Measurements from ENCODE around the gene ZNF239.
"Not testable (repeated sequence)": the region's sequence is repeated elsewhere in the genome, so short reads cannot be mapped to it uniquely, and the experiment has no call there.

The ZNF239 gene

DNA sequence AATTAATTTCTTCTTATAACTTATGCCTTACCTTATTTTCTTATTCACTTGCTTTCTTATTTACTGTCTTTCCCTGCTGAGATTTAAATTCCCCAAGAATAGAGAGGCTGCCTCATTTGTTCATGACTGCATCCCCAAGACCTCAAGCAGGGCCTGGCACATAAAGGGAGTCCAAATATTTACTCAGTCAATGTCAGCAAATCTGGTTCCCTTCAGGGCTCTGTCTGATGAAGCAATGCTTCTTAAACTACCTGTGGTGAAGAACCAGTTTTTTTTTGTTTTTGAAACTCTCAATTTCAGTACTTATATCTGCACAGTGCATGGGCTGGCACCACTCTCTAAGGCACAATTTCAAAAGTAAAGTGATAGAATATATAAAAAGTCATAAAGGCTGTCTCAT is 4.7 kb downstream of the ZNF239 start:
- TF ChIP-seq, protein P1, sequence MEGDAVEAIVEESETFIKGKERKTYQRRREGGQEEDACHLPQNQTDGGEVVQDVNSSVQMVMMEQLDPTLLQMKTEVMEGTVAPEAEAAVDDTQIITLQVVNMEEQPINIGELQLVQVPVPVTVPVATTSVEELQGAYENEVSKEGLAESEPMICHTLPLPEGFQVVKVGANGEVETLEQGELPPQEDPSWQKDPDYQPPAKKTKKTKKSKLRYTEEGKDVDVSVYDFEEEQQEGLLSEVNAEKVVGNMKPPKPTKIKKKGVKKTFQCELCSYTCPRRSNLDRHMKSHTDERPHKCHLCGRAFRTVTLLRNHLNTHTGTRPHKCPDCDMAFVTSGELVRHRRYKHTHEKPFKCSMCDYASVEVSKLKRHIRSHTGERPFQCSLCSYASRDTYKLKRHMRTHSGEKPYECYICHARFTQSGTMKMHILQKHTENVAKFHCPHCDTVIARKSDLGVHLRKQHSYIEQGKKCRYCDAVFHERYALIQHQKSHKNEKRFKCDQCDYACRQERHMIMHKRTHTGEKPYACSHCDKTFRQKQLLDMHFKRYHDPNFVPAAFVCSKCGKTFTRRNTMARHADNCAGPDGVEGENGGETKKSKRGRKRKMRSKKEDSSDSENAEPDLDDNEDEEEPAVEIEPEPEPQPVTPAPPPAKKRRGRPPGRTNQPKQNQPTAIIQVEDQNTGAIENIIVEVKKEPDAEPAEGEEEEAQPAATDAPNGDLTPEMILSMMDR (IDR thresholded peaks at IDR 0.05; ENCODE audit: borderline replicate concordance, extremely low read depth, low read length, poor library complexity, severe bottlenecking) = no peak
- Histone ChIP-seq H4K20me1 (ENCODE audit: insufficient read depth, low read length) (no peaks in the 10 kb centered on the region), H3K9me3 (ENCODE audit: insufficient read depth, low read length, severe bottlenecking) (no peaks in the 10 kb centered on the region), H3K4me3 (ENCODE audit: low read depth in 1 of 2, low read length in 2 of 2) (no peak overlapping the region), H3K27ac (ENCODE audit: low read length) (no peak overlapping the region), H3K27me3 (ENCODE audit: insufficient read depth, low read length, poor library complexity) (no peaks in the 10 kb centered on the region), H3K9ac (ENCODE audit: low read depth, low read length) (no peak overlapping the region), H3K36me3 (ENCODE audit: insufficient read depth, low read length) (no peaks in the 10 kb centered on the region), H3K79me2 (ENCODE audit: insufficient read depth, low read length) (no peaks in the 10 kb centered on the region), H3K4me2 (ENCODE audit: insufficient read depth, low read length) (no peak overlapping the region), H2AFZ (ENCODE audit: low read depth, low read length) (no peak overlapping the region), H3K4me1 (ENCODE audit: insufficient read depth, low read length) (no peaks in the 10 kb centered on the region)
- no peak for DNase-seq
- ATAC-seq (ENCODE audit: insufficient read depth, low read depth) = no peak

DNA sequence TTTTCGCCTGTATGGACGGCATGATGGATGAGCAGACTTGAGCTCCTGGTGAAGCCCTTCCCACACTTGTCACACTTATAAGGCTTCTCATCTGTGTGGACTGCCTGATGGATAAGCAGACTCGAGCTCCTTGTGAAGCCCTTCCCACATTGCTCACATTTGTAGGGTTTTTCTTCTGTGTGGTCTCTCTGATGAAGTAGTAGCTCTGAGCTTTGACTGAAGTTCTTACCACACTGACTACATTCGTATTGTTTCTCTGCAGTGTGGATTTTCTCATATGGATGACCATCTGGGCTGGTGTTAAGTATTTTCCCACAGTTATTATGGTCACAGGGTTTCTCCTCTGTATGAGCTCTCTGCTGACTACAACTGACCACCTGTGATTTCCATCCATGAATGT is 17.2 kb downstream of the ZNF239 start:
- Histone ChIP-seq H3K27me3 (ENCODE audit: insufficient read depth, low read length, poor library complexity) (no peaks in the 10 kb centered on the region), H3K9ac (ENCODE audit: low read depth, low read length) (no peak overlapping the region), H3K79me2 (ENCODE audit: insufficient read depth, low read length) (no peaks in the 10 kb centered on the region), H3K4me2 (ENCODE audit: insufficient read depth, low read length) (no peak overlapping the region), H3K36me3 (ENCODE audit: insufficient read depth, low read length) (no peaks in the 10 kb centered on the region), H3K4me3 (ENCODE audit: low read depth in 1 of 2, low read length in 2 of 2) (no peak overlapping the region), H3K4me1 (ENCODE audit: insufficient read depth, low read length) (no peaks in the 10 kb centered on the region), H4K20me1 (ENCODE audit: insufficient read depth, low read length) (no peaks in the 10 kb centered on the region), H3K27ac (ENCODE audit: low read length) (no peak overlapping the region), H2AFZ (ENCODE audit: low read depth, low read length) (no peak overlapping the region), H3K9me3 (ENCODE audit: insufficient read depth, low read length, severe bottlenecking) (no peaks in the 10 kb centered on the region)
- TF ChIP-seq, protein P1 (IDR thresholded peaks at IDR 0.05; ENCODE audit: borderline replicate concordance, extremely low read depth, low read length, poor library complexity, severe bottlenecking) = no peak
- no peak for TF ChIP-seq EZH2 (IDR thresholded peaks at IDR 0.05; ENCODE audit: borderline replicate concordance, low read depth, low read length, severe bottlenecking)
- DNase-seq (no peak), ATAC-seq (ENCODE audit: insufficient read depth, low read depth) (no peak)

DNA sequence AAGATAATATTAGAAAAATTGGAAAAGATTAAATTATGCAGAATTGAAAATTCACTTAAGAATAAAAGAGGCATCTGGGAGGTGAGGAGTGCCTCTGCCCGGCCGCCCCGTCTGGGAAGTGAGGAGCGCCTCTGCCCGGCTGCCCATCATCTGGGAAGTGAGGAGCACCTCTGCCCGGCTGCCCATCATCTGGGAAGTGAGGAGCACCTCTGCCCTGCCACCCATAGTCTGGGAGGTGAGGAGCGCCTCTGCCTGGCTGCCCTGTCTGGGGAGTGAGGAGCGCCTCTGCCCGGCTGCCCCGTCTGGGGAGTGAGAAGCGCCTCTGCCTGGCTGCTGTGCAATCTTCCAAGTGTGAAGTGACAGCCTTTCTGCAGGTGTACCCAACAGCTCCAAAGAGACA is 30.7 kb downstream of the ZNF239 start:
- DNase-seq; H3K27me3 ChIP-seq (ENCODE audit: insufficient read depth, low read length, poor library complexity); H3K9me3 ChIP-seq (ENCODE audit: insufficient read depth, low read length, severe bottlenecking); H3K27ac ChIP-seq (ENCODE audit: low read length); H3K9ac ChIP-seq (ENCODE audit: low read depth, low read length); H3K4me1 ChIP-seq (ENCODE audit: insufficient read depth, low read length); H3K79me2 ChIP-seq (ENCODE audit: insufficient read depth, low read length); H3K36me3 ChIP-seq (ENCODE audit: insufficient read depth, low read length); ATAC-seq (ENCODE audit: insufficient read depth, low read depth); H2AFZ ChIP-seq (ENCODE audit: low read depth, low read length); H3K4me2 ChIP-seq (ENCODE audit: insufficient read depth, low read length); H4K20me1 ChIP-seq (ENCODE audit: insufficient read depth, low read length); H3K4me3 ChIP-seq (ENCODE audit: low read depth in 1 of 2, low read length in 2 of 2): not testable (repeated sequence)

DNA sequence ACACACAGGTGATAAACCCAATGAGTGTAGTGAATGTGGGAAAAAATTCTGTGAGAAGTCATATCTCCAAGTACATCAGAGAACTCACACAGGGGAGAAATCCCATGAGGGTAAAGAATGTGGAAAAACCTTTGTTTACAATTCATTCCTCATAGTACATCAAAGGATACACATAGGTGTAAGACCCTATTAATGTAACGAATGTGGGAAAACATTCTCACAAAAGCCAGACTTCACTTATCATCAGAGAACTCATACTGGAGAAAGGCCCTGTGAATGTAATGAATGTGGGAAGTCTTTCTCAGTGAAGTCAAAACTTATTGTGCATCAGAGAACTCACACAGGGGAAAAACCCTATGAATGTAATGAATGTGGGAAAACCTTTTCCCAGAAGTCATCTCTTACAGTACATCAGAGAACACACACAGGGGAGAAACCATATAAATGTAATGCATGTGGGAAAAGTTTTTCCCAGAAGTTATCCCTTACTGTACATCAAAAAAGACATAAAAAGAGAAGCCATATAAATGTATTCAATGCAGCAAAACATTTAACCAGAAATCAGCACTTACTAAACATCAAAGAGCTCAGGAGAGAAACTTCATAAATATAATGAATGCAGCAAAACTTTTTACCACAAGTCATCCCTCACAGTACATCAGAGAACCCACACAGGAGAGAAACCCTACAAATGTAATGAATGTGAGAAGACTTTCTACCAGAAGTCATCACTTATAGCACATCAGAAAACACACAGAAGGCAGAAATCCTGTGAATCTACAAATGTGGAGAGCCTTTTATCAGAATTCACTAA is 49.8 kb downstream of the ZNF239 start:
- H3K4me2 ChIP-seq (ENCODE audit: insufficient read depth, low read length) = no peak overlapping the region
- no peak overlapping the region for H3K27ac ChIP-seq (ENCODE audit: low read length)
- TF ChIP-seq, protein P1 (IDR thresholded peaks at IDR 0.05; ENCODE audit: borderline replicate concordance, extremely low read depth, low read length, poor library complexity, severe bottlenecking) = no peak
- no peak for TF ChIP-seq EZH2 (IDR thresholded peaks at IDR 0.05; ENCODE audit: borderline replicate concordance, low read depth, low read length, severe bottlenecking)
- H3K9me3 ChIP-seq (ENCODE audit: insufficient read depth, low read length, severe bottlenecking) = peaks cover 34% of the 10 kb centered on the region
- H3K4me3 ChIP-seq (ENCODE audit: low read depth in 1 of 2, low read length in 2 of 2) = no peak overlapping the region
- no peaks in the 10 kb centered on the region for H3K27me3 ChIP-seq (ENCODE audit: insufficient read depth, low read length, poor library complexity)
- H3K9ac ChIP-seq (ENCODE audit: low read depth, low read length) = no peak overlapping the region
- ATAC-seq (ENCODE audit: insufficient read depth, low read depth) (no peak), DNase-seq (no peak)
- no peaks in the 10 kb centered on the region for H4K20me1 ChIP-seq (ENCODE audit: insufficient read depth, low read length)
- H3K4me1 ChIP-seq (ENCODE audit: insufficient read depth, low read length) = no peaks in the 10 kb centered on the region
- H3K79me2 ChIP-seq (ENCODE audit: insufficient read depth, low read length) = no peaks in the 10 kb centered on the region
- no peak overlapping the region for H2AFZ ChIP-seq (ENCODE audit: low read depth, low read length)
- H3K36me3 ChIP-seq (ENCODE audit: insufficient read depth, low read length) = no peaks in the 10 kb centered on the region
